Keratinocyte (primary cell): ENCODE results near the gene AQP2. TPM values are rescaled to one million over a fixed set of nuclear protein-coding genes. Genes with fewer than 3 reads are reported as not detected.

ENCODE experiments used
- DNase-seq: peaks from one replicate; pipeline ENCODE4 v3.0.0-alpha.2; 2011; ENCODE audit warnings: low read depth, missing footprints, low spot score
- FAIRE-seq: peaks from 2 replicates; lab custom pipeline; 2011; peaks lifted over from hg19 to GRCh38; lab: Jason Lieb, UNC
- H2AFZ ChIP-seq: 2 replicates; pipeline ENCODE4 v1.6.0; 2012; ENCODE audit warnings: low read length, control low read depth, inconsistent platforms; ENCODE audit not compliant: control insufficient read depth
- H3K27ac ChIP-seq: 2 replicates; pipeline ENCODE4 v1.5.1; 2011; ENCODE audit warnings: low read length; ENCODE audit not compliant: control insufficient read depth, insufficient read depth
- H3K27me3 ChIP-seq: 3 replicates; pipeline ENCODE4 v1.6.0; 2011; ENCODE audit warnings: low read length; ENCODE audit not compliant: control insufficient read depth, insufficient read depth; ENCODE audit errors: extremely low read depth
- H3K36me3 ChIP-seq, 2 experiments: 2 replicates in 1 of 2; 3 replicates in 1 of 2; pipeline ENCODE4 v1.5.1; 2011; ENCODE audit warnings: low read length in 2 of 2, mild to moderate bottlenecking in 1 of 2; ENCODE audit not compliant: control insufficient read depth in 2 of 2, insufficient read depth in 2 of 2; ENCODE audit errors: extremely low read depth in 1 of 2
- H3K4me1 ChIP-seq: 3 replicates; pipeline ENCODE4 v1.5.1; 2011; ENCODE audit warnings: low read length; ENCODE audit not compliant: control insufficient read depth, insufficient read depth; ENCODE audit errors: extremely low read depth
- H3K4me2 ChIP-seq: 3 replicates; pipeline ENCODE4 v1.6.0; 2011; ENCODE audit warnings: low read depth, low read length; ENCODE audit not compliant: control insufficient read depth, insufficient read depth; ENCODE audit errors: extremely low read depth
- H3K4me3 ChIP-seq, 3 experiments: fragments of 200-600 bp in 1 of 3; sonication (generic) in 1 of 3; 2 replicates in 2 of 3; 3 replicates in 1 of 3; pipeline ENCODE4 v1.5.1; 2011 to 2016; ENCODE audit warnings: low read length in 3 of 3, mild to moderate bottlenecking in 3 of 3, control low read depth in 2 of 3, inconsistent platforms in 1 of 3, low read depth in 1 of 3, mixed read lengths in 1 of 3, mixed run types in 1 of 3, moderate library complexity in 1 of 3; ENCODE audit not compliant: control insufficient read depth in 2 of 3, insufficient read depth in 2 of 3; ENCODE audit errors: extremely low read depth in 1 of 3
- H3K79me2 ChIP-seq: 2 replicates; pipeline ENCODE4 v1.6.0; 2012; ENCODE audit warnings: low read length; ENCODE audit not compliant: control insufficient read depth, insufficient read depth
- H3K9ac ChIP-seq: 3 replicates; pipeline ENCODE4 v1.6.0; 2011; ENCODE audit warnings: low read length; ENCODE audit not compliant: control insufficient read depth, insufficient read depth; ENCODE audit errors: extremely low read depth
- H3K9me1 ChIP-seq: 3 replicates; pipeline ENCODE4 v1.6.0; 2011; ENCODE audit warnings: low read length; ENCODE audit not compliant: control insufficient read depth, insufficient read depth; ENCODE audit errors: extremely low read depth
- H3K9me3 ChIP-seq: 2 replicates; pipeline ENCODE4 v1.5.1; 2012; ENCODE audit warnings: low read depth, low read length; ENCODE audit not compliant: control insufficient read depth
- H4K20me1 ChIP-seq: 3 replicates; pipeline ENCODE4 v1.6.0; 2011; ENCODE audit warnings: low read length; ENCODE audit not compliant: control insufficient read depth, insufficient read depth; ENCODE audit errors: extremely low read depth
- EZH2 ChIP-seq: IDR thresholded peaks from one replicate; pipeline ENCODE4 v1.6.1; 2012; ENCODE audit warnings: inconsistent platforms, mild to moderate bottlenecking, low read length, moderate library complexity
- dilution Hi-C: fragments of 300-500 bp; cut with MboI; formaldehyde crosslinking; loops from one replicate; pipeline ENCODE4 v1.7.0; 2020; ENCODE audit warnings: low sequenced_read_pairs; ENCODE audit not compliant: extremely low pct_ligation_motif_present
- polyA plus RNA-seq, 5 experiments: library from polyadenylated mRNA; depleted of rRNA in 3 of 5; stranded (reverse) in 3 of 5; stranded (forward) in 1 of 5; unstranded in 1 of 5; fragments of >200 nt; gene quantifications; 1 replicate in 1 of 5; 2 replicates in 3 of 5; 3 replicates in 1 of 5; pipeline versions ENCODE4 v1.2.1 to v1.2.3, GENCODE V29; 2011 to 2012; ENCODE audit warnings: missing spikeins in 2 of 5, low read depth in 1 of 5, low replicate concordance in 1 of 5
- TF ChIP-seq, protein P1 (sequence below), 3 experiments: IDR thresholded peaks in 1 of 3; conservative IDR thresholded peaks in 1 of 3; optimal IDR thresholded peaks in 1 of 3; 2 replicates in 2 of 3; 3 replicates in 1 of 3; pipeline versions ENCODE3 to v1.5.1; 2011; ENCODE audit warnings: low read length in 3 of 3, mild to moderate bottlenecking in 3 of 3, moderate library complexity in 2 of 3, control low read depth in 1 of 3, inconsistent platforms in 1 of 3; ENCODE audit not compliant: insufficient read depth in 2 of 3; ENCODE audit errors: extremely low read depth in 1 of 3

AQP2 gene
- polyA plus RNA-seq, 1 donor (not counting 4 experiments of a cell fraction or from before 2014, with no cell fraction given): not detected

DNA sequence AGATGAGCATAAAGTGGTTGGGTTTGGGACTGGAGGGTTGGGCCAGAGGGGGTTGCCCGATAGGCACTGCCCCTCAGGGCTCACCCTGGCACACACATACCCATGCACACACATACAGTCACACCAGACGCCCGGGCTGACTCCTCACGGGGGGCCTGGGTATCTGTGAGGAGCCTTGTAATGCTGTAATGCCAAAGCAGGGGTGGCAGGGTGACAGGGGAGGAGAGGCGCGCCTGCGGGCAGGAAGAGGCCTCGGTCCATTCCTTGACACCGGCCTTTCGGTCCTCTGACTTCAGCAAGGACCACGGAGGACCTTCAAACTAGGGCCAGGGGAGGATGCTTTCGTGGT lies 47.2 kb upstream of the AQP2 start:
- no peak for DNase-seq
- FAIRE-seq: no peak
- Histone ChIP-seq H3K4me3 (no peak overlapping the region), H3K9me1 (no peaks in the 10 kb centered on the region), H3K27me3 (peaks cover 52% of the 10 kb centered on the region), H3K4me2 (no peak overlapping the region), H3K4me1 (no peaks in the 10 kb centered on the region), H3K9me3 (no peaks in the 10 kb centered on the region), H4K20me1 (no peaks in the 10 kb centered on the region), H3K79me2 (no peaks in the 10 kb centered on the region), H2AFZ (no peak overlapping the region), H3K36me3 (no peaks in the 10 kb centered on the region), H3K9ac (no peak overlapping the region), H3K27ac (no peak overlapping the region)
- TF ChIP-seq, protein P1, sequence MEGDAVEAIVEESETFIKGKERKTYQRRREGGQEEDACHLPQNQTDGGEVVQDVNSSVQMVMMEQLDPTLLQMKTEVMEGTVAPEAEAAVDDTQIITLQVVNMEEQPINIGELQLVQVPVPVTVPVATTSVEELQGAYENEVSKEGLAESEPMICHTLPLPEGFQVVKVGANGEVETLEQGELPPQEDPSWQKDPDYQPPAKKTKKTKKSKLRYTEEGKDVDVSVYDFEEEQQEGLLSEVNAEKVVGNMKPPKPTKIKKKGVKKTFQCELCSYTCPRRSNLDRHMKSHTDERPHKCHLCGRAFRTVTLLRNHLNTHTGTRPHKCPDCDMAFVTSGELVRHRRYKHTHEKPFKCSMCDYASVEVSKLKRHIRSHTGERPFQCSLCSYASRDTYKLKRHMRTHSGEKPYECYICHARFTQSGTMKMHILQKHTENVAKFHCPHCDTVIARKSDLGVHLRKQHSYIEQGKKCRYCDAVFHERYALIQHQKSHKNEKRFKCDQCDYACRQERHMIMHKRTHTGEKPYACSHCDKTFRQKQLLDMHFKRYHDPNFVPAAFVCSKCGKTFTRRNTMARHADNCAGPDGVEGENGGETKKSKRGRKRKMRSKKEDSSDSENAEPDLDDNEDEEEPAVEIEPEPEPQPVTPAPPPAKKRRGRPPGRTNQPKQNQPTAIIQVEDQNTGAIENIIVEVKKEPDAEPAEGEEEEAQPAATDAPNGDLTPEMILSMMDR (optimal IDR thresholded peaks at IDR 0.05 in 1 of 3, IDR thresholded peaks at IDR 0.05 in 1 of 3, conservative IDR thresholded peaks at IDR 0.05 in 1 of 3; ENCODE audit: extremely low read depth in 1 of 3, insufficient read depth in 2 of 3, low read length in 3 of 3): no peak
- no peak for TF ChIP-seq EZH2
- dilution Hi-C loops: no loop called here

DNA sequence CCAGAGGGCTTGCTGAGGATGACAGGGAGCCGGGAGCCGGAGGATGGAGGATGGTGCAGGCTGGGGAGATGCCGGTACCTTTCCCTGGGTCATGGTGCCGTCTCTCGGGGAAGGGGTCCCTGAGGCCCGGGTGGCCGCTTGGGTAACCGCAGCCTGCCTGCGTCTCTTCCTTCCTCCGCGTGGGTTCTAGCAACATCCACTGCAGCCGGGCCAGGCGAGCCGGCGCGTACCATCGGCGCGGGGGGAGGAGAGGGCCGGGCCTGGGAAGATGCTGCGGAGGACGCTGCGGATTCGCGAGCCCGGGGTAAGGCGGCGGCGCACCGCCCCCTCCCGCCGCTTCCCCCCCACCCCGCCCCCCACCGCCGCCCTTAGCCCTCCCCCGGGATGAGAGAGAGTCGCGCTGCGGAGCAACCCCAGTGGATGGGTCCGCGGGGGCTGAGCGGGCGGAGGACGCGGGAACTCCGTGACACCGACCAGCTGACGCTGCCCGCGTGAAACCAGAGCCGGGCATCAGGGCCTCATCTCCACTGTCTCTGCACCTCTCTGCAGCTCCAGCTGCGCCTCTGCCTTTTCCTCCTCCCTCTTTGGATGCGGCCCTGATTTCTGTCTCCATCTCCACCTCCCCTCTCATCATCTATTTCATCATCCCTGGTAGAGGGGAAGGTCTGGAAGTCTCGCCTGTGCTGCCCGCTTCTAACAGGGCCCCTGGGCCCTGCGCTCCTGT lies 46.7 kb upstream of the AQP2 start, which contains the start of gene FAIM2:
TSS of gene FAIM2 (minus strand) at position 201 of the 724 bp plus-strand sequence. CDS start at position 93, 108 bp downstream.
- DNase-seq: no peak
- TF ChIP-seq, protein P1 (optimal IDR thresholded peaks at IDR 0.05 in 1 of 3, IDR thresholded peaks at IDR 0.05 in 1 of 3, conservative IDR thresholded peaks at IDR 0.05 in 1 of 3; ENCODE audit: extremely low read depth in 1 of 3, insufficient read depth in 2 of 3, low read length in 3 of 3): no peak
- TF ChIP-seq EZH2: peak; percentile 52
- dilution Hi-C loops: no loop called here
- Histone ChIP-seq H3K9me3 (no peaks in the 10 kb centered on the region), H3K9me1 (no peaks in the 10 kb centered on the region), H3K4me3 (peak within 1 kb of the TSS in 1 of 3 experiments; percentile 33), H3K79me2 (no peaks in the 10 kb centered on the region), H3K36me3 (no peaks in the 10 kb centered on the region), H4K20me1 (no peaks in the 10 kb centered on the region), H3K4me1 (no peaks in the 10 kb centered on the region), H3K9ac (no peak within 1 kb of the TSS), H3K4me2 (peak within 1 kb of the TSS; percentile 3), H3K27me3 (peaks cover 52% of the 10 kb centered on the region), H2AFZ (no peak within 1 kb of the TSS), H3K27ac (no peak within 1 kb of the TSS)
- no peak for FAIRE-seq
